ENCODE data around the gene AZU1. TPM values are rescaled to one million over a fixed set of nuclear protein-coding genes. Genes with fewer than 3 reads are reported as not detected.
"Not testable (repeated sequence)": the region's sequence is repeated elsewhere in the genome, so short reads cannot be mapped to it uniquely, and the experiment has no call there.

Gene AZU1
- total RNA-seq, 2 donors from 2014 or later, result 0.19 TPM; not detected in 1

DNA sequence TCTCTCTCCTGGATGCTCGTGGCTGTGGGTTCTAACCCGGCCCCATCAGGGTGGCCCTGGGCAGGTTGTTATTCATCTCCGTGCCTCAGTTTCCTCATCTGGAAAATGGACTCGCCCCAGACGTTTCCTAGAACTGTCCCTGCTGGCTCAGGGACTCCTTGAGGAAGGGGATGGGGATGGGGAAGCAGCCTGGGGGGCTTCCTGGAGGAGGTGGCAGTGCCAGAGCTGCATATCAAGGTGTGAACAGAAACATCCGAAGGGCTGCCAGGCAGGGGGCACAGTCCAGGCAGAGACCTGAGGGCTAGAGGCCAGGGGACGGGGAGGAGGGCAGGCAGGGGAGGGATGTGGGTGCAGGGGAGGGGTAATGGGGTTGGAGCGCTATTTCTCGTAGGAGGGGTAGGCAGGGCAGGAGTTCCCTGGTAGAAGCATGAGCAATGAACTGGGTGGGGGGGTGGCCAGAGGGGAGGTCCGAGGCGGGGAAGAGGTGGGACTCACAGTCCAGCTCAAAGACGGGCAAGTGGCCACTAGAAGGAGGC, 20.8 kb downstream of the AZU1 start:
- no peak for ATAC-seq (replicated peaks)
- Mint-ChIP-seq H3K4me3 (no peak overlapping the region), H3K4me1 (no peaks in the 10 kb centered on the region), H3K9me3 (no peaks in the 10 kb centered on the region), H3K27me3 (peaks cover 12% of the 10 kb centered on the region), H3K27ac (no peak overlapping the region), H3K36me3 (ENCODE audit: low read depth) (no peaks in the 10 kb centered on the region)

DNA sequence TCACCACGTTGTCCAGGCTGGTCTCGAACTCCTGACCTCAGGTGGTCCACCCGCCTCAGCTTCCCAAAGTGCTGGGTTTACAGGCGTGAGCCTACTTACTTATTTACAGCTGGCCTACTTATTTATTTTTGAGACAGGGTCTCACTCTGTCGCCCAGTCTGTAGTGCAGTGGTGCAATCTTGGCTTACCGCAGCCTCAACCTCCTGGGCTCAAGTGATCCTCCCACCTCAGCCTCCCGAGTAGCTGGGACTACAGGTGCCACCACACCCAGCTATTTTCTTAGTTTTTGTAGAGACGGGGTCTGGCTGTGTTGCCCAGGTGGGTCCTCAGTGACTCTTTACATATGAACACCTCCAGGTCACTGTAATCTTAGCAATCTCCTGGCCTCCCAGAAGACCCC, 21.6 kb downstream of the AZU1 start:
- not testable (repeated sequence) for H3K4me3 Mint-ChIP-seq, H3K27ac Mint-ChIP-seq, H3K4me1 Mint-ChIP-seq

DNA sequence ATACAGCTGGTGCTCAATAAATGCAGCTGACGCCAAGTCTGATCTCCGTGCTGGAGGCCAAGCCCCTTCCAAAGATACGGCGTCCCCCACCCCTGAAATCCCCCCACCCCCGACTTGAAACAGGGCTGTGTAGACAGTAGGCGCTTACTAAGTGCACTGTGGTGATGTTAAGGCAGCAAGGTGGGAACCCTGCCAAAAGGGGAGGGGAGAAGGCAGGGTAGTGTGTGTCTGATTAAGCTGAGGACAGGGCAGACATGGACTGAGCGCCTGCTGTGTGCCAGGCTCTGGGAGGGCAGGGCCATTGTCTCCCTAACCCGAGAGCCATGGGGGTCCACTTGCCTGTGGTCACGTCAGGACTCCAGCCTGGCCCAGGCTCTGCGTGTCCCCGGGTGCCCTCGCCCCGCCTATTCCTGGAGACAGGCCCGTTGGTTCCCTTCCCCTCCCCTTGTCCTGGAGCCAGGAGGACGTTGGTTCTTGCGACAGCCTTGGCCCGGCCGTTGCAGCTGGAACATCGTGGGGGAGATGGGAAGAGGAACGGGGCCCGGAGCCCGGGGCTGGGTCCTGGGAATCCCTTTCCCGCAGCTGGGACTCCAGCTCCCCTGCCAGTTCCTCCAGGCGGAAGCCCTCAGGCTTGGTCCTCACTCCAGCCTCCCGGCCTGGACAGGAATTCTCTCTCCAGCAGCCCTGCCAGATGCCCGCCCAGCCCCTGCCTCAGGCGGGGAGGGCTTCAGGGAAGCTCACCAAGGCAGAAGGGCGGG, 22.8 kb downstream of the AZU1 start:
- Mint-ChIP-seq H3K36me3 (ENCODE audit: low read depth) (no peaks in the 10 kb centered on the region), H3K27ac (no peak overlapping the region), H3K4me3 (no peak overlapping the region), H3K4me1 (no peaks in the 10 kb centered on the region), H3K27me3 (peaks cover 8% of the 10 kb centered on the region), H3K9me3 (no peaks in the 10 kb centered on the region)
- no peak for ATAC-seq (replicated peaks)

More for the DNA sequence above, 21.6 kb downstream of the AZU1 start:
- not testable (repeated sequence) for H3K36me3 Mint-ChIP-seq (ENCODE audit: low read depth); H3K9me3 Mint-ChIP-seq; ATAC-seq (replicated peaks)
- H3K27me3 Mint-ChIP-seq, result peaks cover 12% of the 10 kb centered on the region

DNA sequence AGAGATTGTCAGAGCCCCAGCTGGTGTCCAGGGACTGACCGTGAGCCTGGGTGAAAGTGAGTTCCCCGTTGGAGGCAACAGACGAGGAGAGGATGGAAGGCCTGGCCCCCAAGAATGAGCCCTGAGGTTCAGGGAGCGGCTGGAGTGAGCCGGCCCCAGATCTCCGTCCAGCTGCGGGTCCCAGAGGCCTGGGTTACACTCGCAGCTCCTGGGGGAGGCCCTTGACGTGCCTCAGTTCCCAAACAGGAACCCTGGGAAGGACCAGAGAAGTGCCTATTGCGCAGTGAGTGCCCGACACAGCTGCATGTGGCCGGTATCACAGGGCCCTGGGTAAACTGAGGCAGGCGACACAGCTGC, 23.3 kb downstream of the AZU1 start:
- Mint-ChIP-seq H3K27me3 (peaks cover 5% of the 10 kb centered on the region), H3K36me3 (ENCODE audit: low read depth) (no peaks in the 10 kb centered on the region), H3K27ac (no peak overlapping the region), H3K4me3 (no peak overlapping the region), H3K4me1 (no peaks in the 10 kb centered on the region), H3K9me3 (no peaks in the 10 kb centered on the region)
- no peak for ATAC-seq (replicated peaks)

DNA sequence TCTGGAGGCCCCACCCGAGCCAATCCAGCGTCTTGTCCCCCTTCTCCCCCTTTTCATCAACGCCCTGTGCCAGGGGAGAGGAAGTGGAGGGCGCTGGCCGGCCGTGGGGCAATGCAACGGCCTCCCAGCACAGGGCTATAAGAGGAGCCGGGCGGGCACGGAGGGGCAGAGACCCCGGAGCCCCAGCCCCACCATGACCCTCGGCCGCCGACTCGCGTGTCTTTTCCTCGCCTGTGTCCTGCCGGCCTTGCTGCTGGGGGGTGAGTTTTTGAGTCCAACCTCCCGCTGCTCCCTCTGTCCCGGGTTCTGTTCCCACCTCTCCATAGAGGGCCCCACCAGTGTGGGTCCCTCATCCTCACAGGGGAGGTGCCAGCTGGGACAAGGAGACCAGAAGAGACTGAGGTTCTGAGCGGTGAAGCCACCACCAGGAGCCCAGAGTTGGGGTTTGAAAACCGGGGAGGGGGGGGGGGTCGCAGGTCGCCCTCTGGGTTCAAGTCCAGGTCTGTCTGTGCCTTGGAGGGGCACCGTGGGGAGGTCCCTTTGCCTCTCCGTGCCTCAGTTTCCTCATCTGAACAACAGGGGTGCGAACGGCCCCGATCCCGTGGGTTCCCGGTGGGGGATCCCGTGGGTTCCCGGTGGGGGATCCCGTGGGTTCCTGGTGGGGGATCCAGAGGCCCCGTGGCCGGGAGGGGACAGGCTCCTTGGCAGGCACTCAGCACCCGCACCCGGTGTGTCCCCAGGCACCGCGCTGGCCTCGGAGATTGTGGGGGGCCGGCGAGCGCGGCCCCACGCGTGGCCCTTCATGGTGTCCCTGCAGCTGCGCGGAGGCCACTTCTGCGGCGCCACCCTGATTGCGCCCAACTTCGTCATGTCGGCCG, 24.7 kb downstream of the AZU1 start, which contains the start of gene ELANE:
ELANE (plus strand) TSS at position 168 of the 878 bp plus-strand sequence; CDS start at position 194, 26 bp downstream.
- Mint-ChIP-seq H3K27me3 (peaks cover under 1% of the 10 kb centered on the region), H3K27ac (no peak within 1 kb of the TSS), H3K9me3 (no peaks in the 10 kb centered on the region), H3K36me3 (ENCODE audit: low read depth) (no peaks in the 10 kb centered on the region), H3K4me1 (no peaks in the 10 kb centered on the region), H3K4me3 (no peak within 1 kb of the TSS)
- ATAC-seq (replicated peaks), result no peak

DNA sequence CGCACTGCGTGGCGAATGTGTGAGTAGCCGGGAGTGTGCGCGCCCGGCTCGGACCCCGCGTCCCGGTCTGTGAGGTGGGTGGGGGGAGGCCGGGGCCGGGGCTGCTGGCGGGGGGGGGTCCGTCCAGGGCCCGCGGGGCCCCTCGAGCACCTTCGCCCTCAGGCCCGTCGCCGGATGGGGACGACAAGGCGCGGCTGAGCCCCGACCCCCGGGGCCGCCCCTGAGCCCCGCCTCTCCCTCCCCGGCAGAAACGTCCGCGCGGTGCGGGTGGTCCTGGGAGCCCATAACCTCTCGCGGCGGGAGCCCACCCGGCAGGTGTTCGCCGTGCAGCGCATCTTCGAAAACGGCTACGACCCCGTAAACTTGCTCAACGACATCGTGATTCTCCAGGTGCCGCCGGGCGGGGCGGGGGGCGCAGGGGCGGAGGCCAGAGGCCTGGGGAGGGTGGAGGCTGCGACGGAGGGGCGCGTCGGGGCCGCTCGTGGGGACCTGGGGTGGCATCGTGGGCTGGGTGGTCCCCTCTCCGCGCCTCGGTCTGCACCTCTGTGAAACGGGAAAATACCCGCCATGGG, 25.5 kb downstream of the AZU1 start:
- no peaks in the 10 kb centered on the region for H3K36me3 Mint-ChIP-seq (ENCODE audit: low read depth)
- H3K9me3 Mint-ChIP-seq, result no peaks in the 10 kb centered on the region
- ATAC-seq (replicated peaks), result no peak
- H3K4me3 Mint-ChIP-seq, result no peak overlapping the region
- H3K4me1 Mint-ChIP-seq, result no peaks in the 10 kb centered on the region
- no peaks in the 10 kb centered on the region for H3K27me3 Mint-ChIP-seq
- H3K27ac Mint-ChIP-seq, result no peak overlapping the region

DNA sequence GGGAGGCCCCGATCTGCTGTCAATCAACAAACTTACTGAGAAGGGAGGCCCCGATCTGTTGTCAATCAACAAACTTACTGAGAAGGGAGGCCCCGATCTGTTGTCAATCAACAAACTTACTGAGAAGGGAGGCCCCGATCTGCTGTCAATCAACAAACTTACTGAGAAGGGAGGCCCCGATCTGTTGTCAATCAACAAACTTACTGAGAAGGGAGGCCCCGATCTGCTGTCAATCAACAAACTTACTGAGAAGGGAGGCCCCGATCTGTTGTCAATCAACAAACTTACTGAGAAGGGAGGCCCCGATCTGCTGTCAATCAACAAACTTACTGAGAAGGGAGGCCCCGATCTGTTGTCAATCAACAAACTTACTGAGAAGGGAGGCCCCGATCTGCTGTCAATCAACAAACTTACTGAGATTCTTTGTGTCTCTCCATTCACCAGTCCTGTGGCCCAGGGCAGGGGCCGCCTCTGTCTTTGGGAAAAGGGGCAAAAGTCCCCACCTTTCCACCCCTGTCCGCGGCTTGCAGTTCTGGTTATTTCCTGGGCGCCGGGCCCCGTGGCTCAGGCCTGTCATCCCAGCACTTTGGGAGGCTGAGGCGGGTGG, 26.1 kb downstream of the AZU1 start:
- H3K4me1 Mint-ChIP-seq; H3K27ac Mint-ChIP-seq; H3K9me3 Mint-ChIP-seq; ATAC-seq (replicated peaks); H3K36me3 Mint-ChIP-seq (ENCODE audit: low read depth); H3K27me3 Mint-ChIP-seq; H3K4me3 Mint-ChIP-seq: not testable (repeated sequence)

DNA sequence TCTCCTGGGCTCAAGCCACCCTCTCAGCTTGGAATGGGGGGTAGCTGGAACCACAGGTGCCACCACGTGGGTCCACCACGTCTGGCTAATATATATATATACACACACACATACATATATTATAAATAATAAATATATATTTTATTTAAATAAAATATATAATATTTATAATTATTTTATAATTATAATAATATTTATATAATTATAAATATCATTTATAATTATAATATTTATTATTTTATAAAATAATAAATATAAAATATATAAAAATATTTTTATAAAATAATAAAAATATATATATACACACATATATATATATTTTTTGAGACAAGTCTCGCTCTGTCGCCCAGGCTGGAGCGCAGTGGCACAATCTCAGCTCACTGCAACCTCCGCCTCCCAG, 26.9 kb downstream of the AZU1 start:
- Mint-ChIP-seq H3K9me3 (no peaks in the 10 kb centered on the region), H3K36me3 (ENCODE audit: low read depth) (no peaks in the 10 kb centered on the region), H3K4me3 (no peak overlapping the region), H3K4me1 (no peaks in the 10 kb centered on the region), H3K27ac (no peak overlapping the region), H3K27me3 (no peaks in the 10 kb centered on the region)
- no peak for ATAC-seq (replicated peaks)

DNA sequence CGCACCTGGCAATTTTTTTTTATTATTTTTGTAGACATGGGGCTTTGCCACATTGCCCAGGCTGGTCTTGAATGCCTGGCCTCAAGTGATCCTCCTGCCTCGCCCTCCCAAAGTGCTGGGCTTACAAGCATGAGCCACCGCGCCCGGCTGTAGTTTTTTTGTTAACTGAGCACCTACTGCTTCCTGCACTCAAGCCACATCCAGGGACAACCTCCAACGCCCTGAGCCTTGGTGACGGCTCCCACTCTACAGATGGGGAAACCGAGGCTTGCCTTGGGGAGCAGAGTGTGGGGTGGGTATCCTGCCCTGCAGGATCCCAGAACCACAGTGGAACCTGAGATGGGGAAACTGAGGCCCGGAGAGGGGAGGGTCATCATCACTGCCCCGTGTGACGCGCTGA, 27.5 kb downstream of the AZU1 start:
- no peak for ATAC-seq (replicated peaks)
- H3K36me3 Mint-ChIP-seq (ENCODE audit: low read depth), result no peaks in the 10 kb centered on the region
- H3K9me3 Mint-ChIP-seq, result no peaks in the 10 kb centered on the region
- no peak overlapping the region for H3K4me3 Mint-ChIP-seq
- H3K27ac Mint-ChIP-seq, result no peak overlapping the region
- no peaks in the 10 kb centered on the region for H3K4me1 Mint-ChIP-seq
- no peaks in the 10 kb centered on the region for H3K27me3 Mint-ChIP-seq

DNA sequence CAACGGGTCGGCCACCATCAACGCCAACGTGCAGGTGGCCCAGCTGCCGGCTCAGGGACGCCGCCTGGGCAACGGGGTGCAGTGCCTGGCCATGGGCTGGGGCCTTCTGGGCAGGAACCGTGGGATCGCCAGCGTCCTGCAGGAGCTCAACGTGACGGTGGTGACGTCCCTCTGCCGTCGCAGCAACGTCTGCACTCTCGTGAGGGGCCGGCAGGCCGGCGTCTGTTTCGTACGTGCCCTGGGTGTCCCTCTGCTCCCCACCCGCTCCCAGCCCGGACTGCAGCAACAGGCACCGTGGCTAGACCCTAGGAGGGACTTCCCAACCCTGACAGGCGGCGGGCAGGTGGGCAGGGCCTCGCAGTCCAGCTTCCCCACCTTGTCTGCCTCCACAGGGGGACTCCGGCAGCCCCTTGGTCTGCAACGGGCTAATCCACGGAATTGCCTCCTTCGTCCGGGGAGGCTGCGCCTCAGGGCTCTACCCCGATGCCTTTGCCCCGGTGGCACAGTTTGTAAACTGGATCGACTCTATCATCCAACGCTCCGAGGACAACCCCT, 28.0 kb downstream of the AZU1 start:
- H3K36me3 Mint-ChIP-seq (ENCODE audit: low read depth), result no peaks in the 10 kb centered on the region
- no peak for ATAC-seq (replicated peaks)
- H3K9me3 Mint-ChIP-seq, result no peaks in the 10 kb centered on the region
- H3K4me1 Mint-ChIP-seq, result no peaks in the 10 kb centered on the region
- no peak overlapping the region for H3K27ac Mint-ChIP-seq
- no peak overlapping the region for H3K4me3 Mint-ChIP-seq
- H3K27me3 Mint-ChIP-seq, result no peaks in the 10 kb centered on the region

DNA sequence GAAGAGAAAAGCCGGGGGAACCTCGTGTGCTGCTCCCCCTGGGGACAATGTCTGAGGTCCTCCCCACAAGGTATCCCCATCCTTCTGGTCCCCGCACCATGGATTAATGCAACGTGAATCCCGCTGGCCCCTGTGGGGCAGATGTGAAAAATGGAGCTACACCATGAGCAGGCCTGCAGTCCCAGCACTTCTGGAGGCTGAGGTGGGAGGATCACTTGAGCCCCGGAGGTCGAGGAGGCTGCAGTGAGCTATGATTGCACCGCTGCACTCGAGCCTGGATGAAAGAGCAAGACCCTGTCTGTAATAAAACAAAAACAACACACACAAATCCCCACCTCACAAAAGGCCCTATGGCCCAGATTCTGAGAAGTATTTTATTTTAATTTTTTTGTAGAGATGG, 30.6 kb downstream of the AZU1 start:
- H3K36me3 Mint-ChIP-seq (ENCODE audit: low read depth), result no peaks in the 10 kb centered on the region
- H3K4me3 Mint-ChIP-seq, result no peak overlapping the region
- no peak for ATAC-seq (replicated peaks)
- H3K27me3 Mint-ChIP-seq, result no peaks in the 10 kb centered on the region
- H3K4me1 Mint-ChIP-seq, result no peaks in the 10 kb centered on the region
- no peaks in the 10 kb centered on the region for H3K9me3 Mint-ChIP-seq
- H3K27ac Mint-ChIP-seq, result no peak overlapping the region

DNA sequence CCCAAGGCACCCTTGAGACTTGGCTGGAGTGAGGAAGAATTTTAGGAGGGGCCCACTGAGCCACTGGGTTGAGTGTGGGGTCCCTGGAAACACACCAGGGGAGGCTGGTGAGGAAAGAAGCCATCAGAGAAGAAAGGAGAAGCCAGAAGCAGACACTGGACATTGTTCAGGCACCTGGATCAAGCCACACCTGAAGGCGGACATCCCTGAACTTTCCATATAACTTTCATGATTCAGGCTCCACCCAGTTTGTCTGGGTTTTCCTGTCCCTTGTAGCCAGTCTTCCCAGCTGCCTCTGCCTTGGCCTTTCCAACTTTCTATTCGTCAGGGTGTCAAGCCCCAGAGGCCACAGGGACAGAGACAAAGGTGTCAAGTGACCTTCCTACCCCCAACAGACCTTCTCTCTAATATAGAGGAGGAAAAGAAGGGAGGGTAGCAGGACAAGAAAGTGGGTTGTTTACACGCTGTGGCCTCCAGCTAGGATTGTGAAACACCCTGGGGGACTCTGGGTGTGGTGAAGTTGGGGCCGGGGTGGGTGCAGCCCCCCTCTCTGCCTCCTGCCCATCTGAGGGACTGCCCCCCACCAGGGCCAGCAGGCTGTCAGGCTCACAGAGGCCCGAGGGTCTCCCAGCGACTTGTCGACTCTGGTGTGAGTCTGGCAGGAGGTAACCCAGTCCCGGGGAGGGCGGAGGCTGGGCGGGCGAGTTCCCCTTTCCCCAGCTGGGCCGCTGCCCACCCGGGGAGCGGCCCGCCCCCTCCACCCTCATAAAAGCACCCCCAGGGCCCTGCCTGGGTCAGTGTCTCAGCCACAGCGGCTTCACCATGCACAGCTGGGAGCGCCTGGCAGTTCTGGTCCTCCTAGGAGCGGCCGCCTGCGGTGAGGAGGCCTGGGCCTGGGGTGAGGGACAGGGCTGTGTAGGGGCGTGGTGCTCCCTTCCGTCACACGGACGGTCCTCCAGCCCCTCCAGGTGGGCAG, 31.5 kb downstream of the AZU1 start, which contains the start of gene CFD:
CFD (plus strand) TSS at position 797 of the 976 bp plus-strand sequence; CDS start at position 823, 26 bp downstream.
- H3K27ac Mint-ChIP-seq, result no peak within 1 kb of the TSS
- H3K9me3 Mint-ChIP-seq, result no peaks in the 10 kb centered on the region
- no peak for ATAC-seq (replicated peaks)
- H3K4me1 Mint-ChIP-seq, result no peaks in the 10 kb centered on the region
- no peak within 1 kb of the TSS for H3K4me3 Mint-ChIP-seq
- H3K27me3 Mint-ChIP-seq, result no peaks in the 10 kb centered on the region
- no peaks in the 10 kb centered on the region for H3K36me3 Mint-ChIP-seq (ENCODE audit: low read depth)

DNA sequence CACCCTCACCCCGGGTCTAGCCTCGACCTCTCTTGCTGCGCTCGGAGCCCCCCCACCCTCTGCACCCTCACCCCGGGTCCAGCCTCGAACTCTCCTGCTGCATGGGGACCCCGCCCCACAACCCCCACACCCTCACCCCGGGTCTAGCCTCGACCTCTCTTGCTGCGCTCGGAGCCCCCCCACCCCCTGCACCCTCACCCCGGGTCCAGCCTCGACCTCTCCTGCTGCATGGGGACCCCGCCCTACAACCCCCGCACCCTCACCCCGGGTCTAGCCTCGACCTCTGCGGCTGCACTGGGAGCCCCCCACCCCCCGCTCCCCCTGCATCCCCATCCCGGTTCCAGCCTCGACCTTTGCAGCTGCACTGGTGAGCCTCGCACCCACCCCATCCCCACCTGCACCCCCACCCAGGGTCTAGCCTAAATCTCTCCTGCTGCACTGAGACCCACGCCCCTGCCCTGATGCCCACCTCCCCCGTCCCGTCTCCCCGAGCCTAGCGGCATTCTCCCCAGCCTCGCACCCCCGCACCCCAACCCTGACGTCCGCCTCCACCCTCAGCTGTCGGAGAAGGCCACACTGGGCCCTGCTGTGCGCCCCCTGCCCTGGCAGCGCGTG, 33.6 kb downstream of the AZU1 start:
- ATAC-seq (replicated peaks), result no peak
- H3K27me3 Mint-ChIP-seq, result no peaks in the 10 kb centered on the region
- H3K36me3 Mint-ChIP-seq (ENCODE audit: low read depth), result no peaks in the 10 kb centered on the region
- H3K4me3 Mint-ChIP-seq, result no peak overlapping the region
- no peaks in the 10 kb centered on the region for H3K4me1 Mint-ChIP-seq
- H3K9me3 Mint-ChIP-seq, result no peaks in the 10 kb centered on the region
- no peak overlapping the region for H3K27ac Mint-ChIP-seq
